ENCODE results near the gene IGFBP5. TPM values are rescaled to one million over a fixed set of nuclear protein-coding genes. Genes with fewer than 3 reads are reported as not detected.

The IGFBP5 gene
- total RNA-seq, 1 experiment from 2014 or later: not detected

DNA sequence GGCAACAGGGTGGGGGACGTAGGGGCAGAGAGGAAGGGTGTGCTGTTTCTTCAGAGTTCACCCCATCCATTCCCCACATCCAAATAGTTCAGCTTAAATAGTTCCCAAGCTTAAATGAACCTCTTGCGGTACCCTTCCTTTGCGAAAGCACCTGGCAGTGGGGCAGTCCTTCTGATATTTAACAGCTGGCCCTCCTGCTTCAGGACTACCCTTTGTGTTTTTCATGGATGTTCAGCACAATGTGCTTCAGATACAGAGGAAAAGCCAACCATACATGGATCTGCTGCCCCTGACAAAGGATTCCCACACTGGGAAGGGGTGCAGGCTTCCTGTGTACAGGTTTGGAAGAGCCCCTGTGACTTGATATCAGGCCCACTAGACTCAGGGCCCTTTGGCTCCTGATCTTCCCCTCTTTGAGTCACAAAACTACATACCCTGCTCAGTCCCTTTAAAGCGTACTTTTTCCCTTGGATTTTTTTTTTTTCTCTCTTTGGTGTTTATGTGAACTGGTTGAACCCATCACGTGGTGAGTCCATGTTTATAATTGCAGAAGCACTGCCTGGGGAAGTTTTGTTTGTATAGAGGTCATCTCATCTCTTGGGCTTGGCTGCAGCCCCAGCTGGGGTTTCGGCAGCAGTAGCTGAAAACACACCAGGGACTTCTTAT is 45.3 kb upstream of the IGFBP5 start:
- ChIA-PET POLR2A (interaction anchor here (0.7 to 1.0 kb wide), 2 partner anchors 18 to 23 kb away, joined by 3 read pairs; no protein-coding TSS in a partner anchor), CTCF (interaction anchor here (0.6 kb wide), 1 partner anchor 13 kb away, joined by 3 read pairs; no protein-coding TSS in a partner anchor)
- Mint-ChIP-seq H3K27ac (ENCODE audit: low read depth, unreplicated experiment) (no peak overlapping the region), H3K36me3 (ENCODE audit: insufficient read depth, unreplicated experiment) (no peaks in the 10 kb centered on the region), H3K4me1 (ENCODE audit: insufficient read depth, unreplicated experiment) (no peaks in the 10 kb centered on the region), H3K9me3 (ENCODE audit: unreplicated experiment) (no peaks in the 10 kb centered on the region), H3K27me3 (ENCODE audit: insufficient read depth, unreplicated experiment) (peaks cover 25% of the 10 kb centered on the region), H3K4me3 (ENCODE audit: unreplicated experiment) (no peak overlapping the region)
- no TSS peak for BruUV-seq (replicated peaks)
- intact Hi-C loops (cut with micrococcal nuclease): no loop called here
- TF ChIP-seq CTCF (IDR thresholded peaks at IDR 0.05; ENCODE audit: unreplicated experiment): no peak
- DNase-seq (ENCODE audit: unreplicated experiment): no peak

- no peaks in the 10 kb centered on the region for H3K36me3 Mint-ChIP-seq (ENCODE audit: insufficient read depth, unreplicated experiment)
- CTCF ChIA-PET: interaction anchor here (1.1 kb wide), 1 partner anchor 427 kb away, joined by 4 read pairs; no protein-coding TSS in a partner anchor
- BruUV-seq (replicated peaks): no TSS peak
- H3K4me1 Mint-ChIP-seq (ENCODE audit: insufficient read depth, unreplicated experiment): no peaks in the 10 kb centered on the region
- intact Hi-C loops (cut with micrococcal nuclease): no loop called here
- no peaks in the 10 kb centered on the region for H3K9me3 Mint-ChIP-seq (ENCODE audit: unreplicated experiment)
- POLR2A ChIA-PET: no interaction called here
- TF ChIP-seq CTCF (IDR thresholded peaks at IDR 0.05; ENCODE audit: unreplicated experiment): no peak
- H3K4me3 Mint-ChIP-seq (ENCODE audit: unreplicated experiment): no peak overlapping the region
- no peak for DNase-seq (ENCODE audit: unreplicated experiment)
- H3K27me3 Mint-ChIP-seq (ENCODE audit: insufficient read depth, unreplicated experiment): peaks cover 25% of the 10 kb centered on the region
- no peak overlapping the region for H3K27ac Mint-ChIP-seq (ENCODE audit: low read depth, unreplicated experiment)
Observed at GRCh38 chr2:216739035-216739434, 43.7 kb upstream of the IGFBP5 start.

- H3K4me1 Mint-ChIP-seq (ENCODE audit: insufficient read depth, unreplicated experiment): no peaks in the 10 kb centered on the region
- H3K4me3 Mint-ChIP-seq (ENCODE audit: unreplicated experiment): no peak overlapping the region
- peaks cover 25% of the 10 kb centered on the region for H3K27me3 Mint-ChIP-seq (ENCODE audit: insufficient read depth, unreplicated experiment)
- H3K36me3 Mint-ChIP-seq (ENCODE audit: insufficient read depth, unreplicated experiment): no peaks in the 10 kb centered on the region
- ChIA-PET CTCF (interaction anchor here (0.6 to 1.1 kb wide), 2 partner anchors 428 to 790 kb away, joined by 3 to 4 read pairs; no protein-coding TSS in a partner anchor), POLR2A (no interaction called here)
- no TSS peak for BruUV-seq (replicated peaks)
- no peaks in the 10 kb centered on the region for H3K9me3 Mint-ChIP-seq (ENCODE audit: unreplicated experiment)
- no peak for DNase-seq (ENCODE audit: unreplicated experiment)
- TF ChIP-seq CTCF (IDR thresholded peaks at IDR 0.05; ENCODE audit: unreplicated experiment): no peak
- intact Hi-C loops (cut with micrococcal nuclease): no loop called here
- H3K27ac Mint-ChIP-seq (ENCODE audit: low read depth, unreplicated experiment): no peak overlapping the region
Observed at GRCh38 chr2:216737676-216738075, 42.3 kb upstream of the IGFBP5 start.

DNA sequence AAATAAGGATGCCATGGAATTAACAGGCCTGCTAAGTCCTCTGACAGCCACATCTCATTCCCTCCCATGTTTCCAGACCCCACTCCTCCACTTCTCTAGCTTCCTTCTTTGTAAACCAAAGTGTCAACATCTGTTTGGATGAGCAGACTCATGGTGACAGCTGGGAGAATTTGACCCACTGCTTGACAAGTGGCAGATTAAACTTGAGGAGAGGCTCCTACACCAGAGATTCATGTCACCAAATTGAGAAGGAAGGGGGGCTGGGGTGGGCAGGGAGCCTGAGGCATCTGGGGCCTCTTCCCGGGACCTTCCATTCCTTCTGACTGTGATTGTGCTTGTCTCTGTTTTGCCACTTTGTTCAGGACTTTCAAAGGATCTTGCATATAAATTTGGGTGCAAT is 41.0 kb upstream of the IGFBP5 start:
- Mint-ChIP-seq H3K4me3 (ENCODE audit: unreplicated experiment) (no peak overlapping the region), H3K36me3 (ENCODE audit: insufficient read depth, unreplicated experiment) (no peaks in the 10 kb centered on the region), H3K27ac (ENCODE audit: low read depth, unreplicated experiment) (no peak overlapping the region), H3K27me3 (ENCODE audit: insufficient read depth, unreplicated experiment) (peaks cover 31% of the 10 kb centered on the region), H3K4me1 (ENCODE audit: insufficient read depth, unreplicated experiment) (no peaks in the 10 kb centered on the region), H3K9me3 (ENCODE audit: unreplicated experiment) (no peaks in the 10 kb centered on the region)
- intact Hi-C loops (cut with micrococcal nuclease): no loop called here
- no peak for DNase-seq (ENCODE audit: unreplicated experiment)
- ChIA-PET CTCF (no interaction called here), POLR2A (no interaction called here)
- no peak for TF ChIP-seq CTCF (IDR thresholded peaks at IDR 0.05; ENCODE audit: unreplicated experiment)
- no TSS peak for BruUV-seq (replicated peaks)

All from MCF 10A (cell line).